ENCODE results near the gene CSF3.

CSF3 gene

GRCh38 chr17:40022497-40022896 lies 7.3 kb downstream of the CSF3 start:
- no peak overlapping the region for H3K27ac ChIP-seq
- TF ChIP-seq CTCF (conservative IDR thresholded peaks at IDR 0.05) (no peak), ZFX (IDR thresholded peaks at IDR 0.05) (no peak)

GRCh38 chr17:40022961-40023541 lies 7.8 kb downstream of the CSF3 start:
- H3K27ac ChIP-seq: peak overlapping the region; percentile 21
- no peak for TF ChIP-seq ZFX (IDR thresholded peaks at IDR 0.05)
- no peak for TF ChIP-seq CTCF (conservative IDR thresholded peaks at IDR 0.05)

GRCh38 chr17:40023590-40024292 lies 8.5 kb downstream of the CSF3 start:
- TF ChIP-seq ZFX (IDR thresholded peaks at IDR 0.05) (no peak), CTCF (conservative IDR thresholded peaks at IDR 0.05) (no peak)
- H3K27ac ChIP-seq: peak overlapping the region; percentile 21

- no peak for TF ChIP-seq CTCF (conservative IDR thresholded peaks at IDR 0.05)
- H3K27ac ChIP-seq: no peak overlapping the region
Measured at GRCh38 chr17:40024901-40025300, 9.7 kb downstream of the CSF3 start.

- TF ChIP-seq CTCF (conservative IDR thresholded peaks at IDR 0.05) (no peak), ZFX (IDR thresholded peaks at IDR 0.05) (no peak)
- no peak overlapping the region for H3K27ac ChIP-seq
Measured at GRCh38 chr17:40025559-40025958, 10.3 kb downstream of the CSF3 start.

GRCh38 chr17:40025991-40026815 lies 11.0 kb downstream of the CSF3 start:
- H3K27ac ChIP-seq: 0 out of 2 replicates have a peak overlapping the region, but pooled peaks have one; percentile 7
- no peak for TF ChIP-seq ZFX (IDR thresholded peaks at IDR 0.05)
- TF ChIP-seq CTCF (conservative IDR thresholded peaks at IDR 0.05): no peak
